Osteocyte (in vitro differentiated cells): Measurements from ENCODE around the gene CACNA1H. TPM values are rescaled to one million over a fixed set of nuclear protein-coding genes. Genes with fewer than 3 reads are reported as not detected.

Experiments used
- DNase-seq: peaks from one replicate; pipeline ENCODE4 v3.0.0; 2021; ENCODE audit warnings: mixed read lengths; ENCODE audit not compliant: unreplicated experiment; ENCODE audit errors: extremely low spot score
- H3K27ac Mint-ChIP-seq: one replicate; pipeline ENCODE4 v1.8.0; 2021; ENCODE audit warnings: mild to moderate bottlenecking, mixed read lengths; ENCODE audit not compliant: unreplicated experiment
- H3K27me3 Mint-ChIP-seq: one replicate; pipeline ENCODE4 v1.8.0; 2021; ENCODE audit warnings: mixed read lengths; ENCODE audit not compliant: unreplicated experiment
- H3K36me3 Mint-ChIP-seq: one replicate; pipeline ENCODE4 v1.8.0; 2021; ENCODE audit warnings: mixed read lengths; ENCODE audit not compliant: unreplicated experiment
- H3K4me1 Mint-ChIP-seq: one replicate; pipeline ENCODE4 v1.8.0; 2021; ENCODE audit warnings: mixed read lengths; ENCODE audit not compliant: unreplicated experiment
- H3K4me3 Mint-ChIP-seq: one replicate; pipeline ENCODE4 v1.8.0; 2021; ENCODE audit warnings: mild to moderate bottlenecking, moderate library complexity, mixed read lengths; ENCODE audit not compliant: unreplicated experiment
- H3K9me3 Mint-ChIP-seq: one replicate; pipeline ENCODE4 v1.8.0; 2021; ENCODE audit warnings: mixed read lengths; ENCODE audit not compliant: unreplicated experiment
- CTCF ChIP-seq: fragments of 200-600 bp; sonication (generic); IDR thresholded peaks from 2 replicates; pipeline ENCODE4 v1.5.0; 2021; ENCODE audit warnings: antibody characterized with exemption, mild to moderate bottlenecking, moderate library complexity
- total RNA-seq: library from RNA; stranded (reverse); gene quantifications from 2 replicates; pipeline ENCODE4 v1.2.1, GENCODE V29; 2021

The CACNA1H gene
- total RNA-seq, 1 donor from 2014 or later: 21.2 TPM

- H3K9me3 Mint-ChIP-seq: no peaks in the 10 kb centered on the region
- no peak for DNase-seq
- H3K36me3 Mint-ChIP-seq: no peaks in the 10 kb centered on the region
- H3K4me3 Mint-ChIP-seq: no peak overlapping the region
- no peak for TF ChIP-seq CTCF
- H3K27me3 Mint-ChIP-seq: no peaks in the 10 kb centered on the region
- H3K27ac Mint-ChIP-seq: no peak overlapping the region
- H3K4me1 Mint-ChIP-seq: no peaks in the 10 kb centered on the region
Observed at GRCh38 chr16:1126044-1126443, 26.9 kb upstream of the CACNA1H start.

DNA sequence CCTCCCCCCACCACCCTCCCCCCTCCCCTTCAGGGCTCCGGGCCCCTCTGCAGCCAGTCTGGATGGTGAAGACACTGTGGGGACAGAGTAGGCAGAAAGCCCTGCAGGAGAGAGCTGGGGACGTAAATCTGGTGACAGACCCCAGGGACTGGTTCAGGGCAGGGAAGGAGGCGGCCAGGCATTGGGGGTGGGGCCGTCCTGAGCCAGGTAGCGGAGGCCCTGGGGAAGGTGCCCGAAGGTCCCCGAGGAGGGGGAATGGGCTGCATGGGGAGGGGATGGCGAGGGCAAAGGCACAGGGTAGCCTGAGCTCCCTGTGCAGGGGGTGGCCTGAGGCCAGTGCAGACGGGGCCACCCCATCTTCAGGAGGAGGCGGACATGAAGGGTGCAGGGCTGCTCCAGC is 26.3 kb upstream of the CACNA1H start:
- TF ChIP-seq CTCF: no peak
- DNase-seq: no peak
- no peaks in the 10 kb centered on the region for H3K9me3 Mint-ChIP-seq
- no peak overlapping the region for H3K4me3 Mint-ChIP-seq
- no peaks in the 10 kb centered on the region for H3K27me3 Mint-ChIP-seq
- no peaks in the 10 kb centered on the region for H3K4me1 Mint-ChIP-seq
- H3K27ac Mint-ChIP-seq: no peak overlapping the region
- H3K36me3 Mint-ChIP-seq: no peaks in the 10 kb centered on the region

GRCh38 chr16:1127101-1127500 is 25.8 kb upstream of the CACNA1H start:
- Mint-ChIP-seq H3K4me1 (no peaks in the 10 kb centered on the region), H3K27me3 (no peaks in the 10 kb centered on the region), H3K36me3 (no peaks in the 10 kb centered on the region), H3K4me3 (no peak overlapping the region), H3K27ac (no peak overlapping the region), H3K9me3 (no peaks in the 10 kb centered on the region)
- DNase-seq: no peak
- no peak for TF ChIP-seq CTCF

DNA sequence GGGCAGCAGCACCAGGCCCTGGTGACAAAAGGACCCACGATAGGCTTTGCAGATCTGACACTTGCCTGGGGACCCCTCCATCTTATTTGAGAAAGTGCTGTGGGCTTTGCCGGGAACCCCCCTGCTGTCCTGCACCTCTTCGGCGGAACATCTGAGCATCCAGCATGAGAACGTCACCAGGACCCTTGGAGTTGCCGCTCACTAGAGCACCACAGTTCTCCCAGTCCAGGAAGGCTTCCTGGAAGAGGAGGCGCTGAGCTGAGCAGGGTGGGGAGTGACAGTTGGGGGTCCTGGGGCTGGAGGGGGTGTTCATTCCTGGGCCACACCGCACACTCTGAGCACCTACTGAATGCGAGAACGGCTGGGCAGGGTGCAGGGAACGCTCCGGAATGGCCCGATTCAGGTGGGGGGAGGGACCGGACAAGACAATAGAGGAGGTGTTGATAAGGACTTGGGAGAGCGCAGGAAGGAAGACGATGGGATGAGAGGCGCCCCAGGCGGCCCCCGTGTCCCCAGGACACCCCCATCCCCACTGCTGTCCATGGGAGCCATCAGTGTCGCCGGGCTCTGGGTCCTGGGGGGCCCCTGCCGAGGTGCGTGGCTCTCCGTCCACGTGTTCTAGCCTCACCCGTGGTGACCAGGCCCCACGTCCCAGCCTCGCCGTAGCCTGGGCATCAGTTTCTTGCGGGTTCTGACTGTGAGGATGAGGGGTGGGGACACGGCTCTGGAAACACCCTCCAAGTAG is 24.8 kb upstream of the CACNA1H start:
- H3K4me3 Mint-ChIP-seq: no peak overlapping the region
- H3K36me3 Mint-ChIP-seq: no peaks in the 10 kb centered on the region
- no peak overlapping the region for H3K27ac Mint-ChIP-seq
- H3K27me3 Mint-ChIP-seq: no peaks in the 10 kb centered on the region
- no peak for TF ChIP-seq CTCF
- no peaks in the 10 kb centered on the region for H3K4me1 Mint-ChIP-seq
- DNase-seq: no peak
- no peaks in the 10 kb centered on the region for H3K9me3 Mint-ChIP-seq

- no peaks in the 10 kb centered on the region for H3K4me1 Mint-ChIP-seq
- no peak overlapping the region for H3K27ac Mint-ChIP-seq
- H3K36me3 Mint-ChIP-seq: no peaks in the 10 kb centered on the region
- no peak for TF ChIP-seq CTCF
- H3K9me3 Mint-ChIP-seq: no peaks in the 10 kb centered on the region
- no peak overlapping the region for H3K4me3 Mint-ChIP-seq
- no peaks in the 10 kb centered on the region for H3K27me3 Mint-ChIP-seq
- DNase-seq: no peak
Observed at GRCh38 chr16:1129106-1129960, 23.6 kb upstream of the CACNA1H start.
